ENCODE data around the gene PPM1F. TPM values are rescaled to one million over a fixed set of nuclear protein-coding genes. Genes with fewer than 3 reads are reported as not detected.

Gene PPM1F
- polyA plus RNA-seq, 2 of the 4 experiments (the other 2 are of a cell fraction) = 11.0 to 14.2 TPM

DNA sequence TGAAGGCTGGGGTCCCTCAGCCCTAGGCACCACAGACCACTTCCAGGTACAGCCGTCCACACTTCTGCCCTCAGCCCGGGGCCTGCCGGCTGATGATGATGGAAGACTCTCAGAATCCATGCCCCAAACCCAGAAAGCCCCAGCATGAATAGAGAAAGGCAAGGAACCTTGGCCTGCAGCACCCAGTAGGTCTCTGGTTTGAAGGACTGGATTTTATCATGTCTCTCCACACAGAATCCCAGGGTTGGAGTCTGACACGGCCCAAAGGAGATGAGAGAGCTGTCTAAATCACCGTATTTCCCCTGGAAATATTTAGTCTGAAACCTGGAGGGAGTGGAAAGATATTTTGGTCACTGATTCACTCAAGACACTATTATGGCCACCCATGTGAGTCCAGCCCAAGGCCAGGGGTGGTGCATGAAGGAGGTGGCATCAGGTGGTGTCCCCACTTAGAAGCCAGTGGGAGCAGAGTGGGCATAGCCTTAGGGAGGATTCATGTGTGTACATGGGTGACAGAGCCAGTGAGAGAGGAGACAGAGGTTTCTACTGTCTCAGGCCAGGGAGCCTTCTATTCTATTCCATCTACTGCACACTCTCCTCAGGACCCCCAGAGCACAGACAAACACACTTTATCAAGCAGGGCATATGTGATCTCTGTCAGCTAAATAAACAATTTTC is 15.9 kb upstream of the PPM1F start:
- no peaks in the 10 kb centered on the region for H3K4me1 ChIP-seq
- 89% methylated on average over 4 of the region's 5 CpGs for WGBS (ENCODE audit: missing lambda C conversion rate)
- FAIRE-seq (no peak), DNase-seq (ENCODE audit: low read depth in 1 of 2, low spot score in 1 of 2) (no peak), ATAC-seq (no peak)
- H3K4me2 ChIP-seq = no peak overlapping the region
- CTCF ChIA-PET = interaction anchor here (1.6 to 4.2 kb wide), 2 partner anchors 16 to 30 kb away, joined by 3 to 21 read pairs; partner anchors contain the start of gene PPM1F
- H3K27ac ChIP-seq = no peak overlapping the region
- TF ChIP-seq CHD2 (IDR thresholded peaks at IDR 0.05; ENCODE audit: low read length, partially characterized antibody) = no peak
- TF ChIP-seq HES2 (IDR thresholded peaks at IDR 0.05) = no peak
- TF ChIP-seq POLR2A (IDR thresholded peaks at IDR 0.05; ENCODE audit: low read length) = no peak
- no peak for TF ChIP-seq HDAC2 (IDR thresholded peaks at IDR 0.05)
- TF ChIP-seq RCOR1 (IDR thresholded peaks at IDR 0.05; ENCODE audit: low read depth, low read length) = no peak
- TF ChIP-seq TFCP2L1 (CRISPR knock-in tag; IDR thresholded peaks at IDR 0.05) = no peak
- no peak for TF ChIP-seq TP53 (CRISPR knock-in tag; IDR thresholded peaks at IDR 0.05)
- no peak for TF ChIP-seq SREBF2 (IDR thresholded peaks at IDR 0.05)
- TF ChIP-seq CTCF (IDR thresholded peaks at IDR 0.05) = no peak
- no peak for TF ChIP-seq PBX3 (IDR thresholded peaks at IDR 0.05)
- TF ChIP-seq USF2 (IDR thresholded peaks at IDR 0.05) = no peak
- no peak for TF ChIP-seq FOSL2 (IDR thresholded peaks at IDR 0.05)
- TF ChIP-seq FOSL2 (CRISPR knock-in tag; IDR thresholded peaks at IDR 0.05) = no peak
- no peak for TF ChIP-seq EHF (CRISPR knock-in tag; IDR thresholded peaks at IDR 0.05)
- no peak for TF ChIP-seq ZFP36 (IDR thresholded peaks at IDR 0.05; ENCODE audit: borderline replicate concordance, partially characterized antibody)
- no peak for TF ChIP-seq ZSCAN20 (CRISPR knock-in tag; IDR thresholded peaks at IDR 0.05)
- no peak for TF ChIP-seq KDM5A (IDR thresholded peaks at IDR 0.05)
- no peak for TF ChIP-seq ELK1 (IDR thresholded peaks at IDR 0.05; ENCODE audit: low read depth, low read length)
- TF ChIP-seq FOXS1 (CRISPR knock-in tag; IDR thresholded peaks at IDR 0.05) = no peak
- H3K4me3 ChIP-seq = no peak overlapping the region
- H3K9me3 ChIP-seq = no peaks in the 10 kb centered on the region
- POLR2A ChIA-PET = no interaction called here

- ChIA-PET CTCF (interaction anchor here (0.7 to 4.2 kb wide), 3 partner anchors 15 to 254 kb away, joined by 3 to 21 read pairs (median 3); partner anchors contain the start of gene PPM1F), POLR2A (no interaction called here)
- ATAC-seq (no peak), DNase-seq (ENCODE audit: low read depth in 1 of 2, low spot score in 1 of 2) (no peak), FAIRE-seq (no peak)
- no peaks in the 10 kb centered on the region for H3K9me3 ChIP-seq
- 90% methylated on average over 5 of the region's 7 CpGs for WGBS (ENCODE audit: missing lambda C conversion rate)
- H3K27ac ChIP-seq = no peak overlapping the region
- no peaks in the 10 kb centered on the region for H3K4me1 ChIP-seq
- no peak overlapping the region for H3K4me3 ChIP-seq
- H3K4me2 ChIP-seq = no peak overlapping the region
- TF ChIP-seq MAZ (IDR thresholded peaks at IDR 0.05; ENCODE audit: borderline replicate concordance, low read depth, low read length) (no peak), MAFK (IDR thresholded peaks at IDR 0.05; ENCODE audit: partially characterized antibody) (no peak), ZC3H11A (IDR thresholded peaks at IDR 0.05) (no peak), GATA3 (IDR thresholded peaks at IDR 0.05; ENCODE audit: borderline replicate concordance) (no peak), RAD21 (conservative IDR thresholded peaks at IDR 0.05 in 1 of 2, IDR thresholded peaks at IDR 0.05 in 1 of 2) (no peak), ESRRA (IDR thresholded peaks at IDR 0.05; ENCODE audit: borderline replicate concordance, low read length) (no peak), SMC3 (IDR thresholded peaks at IDR 0.05) (no peak), SREBF2 (IDR thresholded peaks at IDR 0.05) (no peak), ZSCAN20 (CRISPR knock-in tag; IDR thresholded peaks at IDR 0.05) (no peak), HOXB13 (CRISPR knock-in tag; IDR thresholded peaks at IDR 0.05; ENCODE audit: low read depth) (no peak), EP300 (IDR thresholded peaks at IDR 0.05) (no peak), PBX3 (IDR thresholded peaks at IDR 0.05) (no peak), NFE2L2 (conservative IDR thresholded peaks at IDR 0.05; ENCODE audit: low read length) (no peak), USF2 (IDR thresholded peaks at IDR 0.05) (no peak), HEYL (CRISPR knock-in tag; IDR thresholded peaks at IDR 0.05) (no peak), CBX8 (IDR thresholded peaks at IDR 0.05) (no peak), BHLHE40 (IDR thresholded peaks at IDR 0.05; ENCODE audit: low read depth, low read length) (no peak), JUNB (IDR thresholded peaks at IDR 0.05) (no peak)
These were observed 15.1 kb upstream of the PPM1F start for GRCh38 chr22:21967693-21968271.
